ENCODE results near the gene TMED6. TPM values are rescaled to one million over a fixed set of nuclear protein-coding genes. Genes with fewer than 3 reads are reported as not detected.
A peak's percentile ranks its signal among the peaks of the same experiment; 100 is the strongest.

Gene TMED6
- total RNA-seq, 1 donor from 2014 or later: not detected

DNA sequence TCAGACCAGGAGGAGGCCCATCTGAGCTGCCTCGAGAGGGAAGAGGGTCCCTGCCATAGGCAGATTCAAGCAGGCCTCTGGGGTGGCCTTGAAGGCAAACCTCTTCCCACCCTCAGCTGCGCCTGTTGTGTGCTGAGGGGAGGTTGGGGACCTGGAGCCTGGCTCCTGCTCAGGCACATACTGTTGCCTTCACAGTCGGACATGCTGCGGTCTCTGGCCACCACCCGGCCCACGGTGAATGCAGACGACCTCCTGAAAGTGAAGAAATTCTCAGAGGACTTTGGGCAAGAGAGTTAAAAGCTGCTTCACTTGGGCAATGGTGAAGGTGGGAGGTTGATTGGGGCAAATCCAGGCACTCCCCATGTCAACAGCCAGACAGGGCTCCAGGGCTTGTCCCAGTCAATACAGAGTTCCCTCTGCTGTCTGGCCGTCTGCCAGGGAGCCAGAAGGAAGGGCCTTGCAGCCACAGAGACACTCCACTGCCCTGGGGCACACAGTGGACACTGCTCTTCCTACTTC is 27.5 kb downstream of the TMED6 start:
- DNase-seq: no peak

DNA sequence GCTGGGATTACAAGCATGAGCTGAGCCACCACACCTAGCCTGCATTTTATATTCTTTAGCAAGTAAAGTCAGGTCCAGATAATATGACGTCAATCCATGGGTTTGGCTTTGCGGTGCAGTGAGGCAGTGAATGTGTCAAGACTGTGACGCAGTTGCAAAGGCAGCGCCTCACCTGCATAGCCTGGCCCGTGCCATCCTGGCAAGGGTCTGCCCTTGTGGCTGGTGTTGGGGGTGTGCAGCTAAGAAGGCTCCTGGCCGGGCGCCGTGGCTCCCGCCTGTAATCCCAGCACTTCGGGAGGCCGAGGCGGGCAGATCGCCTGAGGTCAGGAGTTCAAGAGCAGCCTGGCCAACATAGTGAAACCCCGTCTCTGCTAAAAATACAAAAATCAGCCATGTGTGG is 28.2 kb downstream of the TMED6 start:
- no peak for DNase-seq

DNA sequence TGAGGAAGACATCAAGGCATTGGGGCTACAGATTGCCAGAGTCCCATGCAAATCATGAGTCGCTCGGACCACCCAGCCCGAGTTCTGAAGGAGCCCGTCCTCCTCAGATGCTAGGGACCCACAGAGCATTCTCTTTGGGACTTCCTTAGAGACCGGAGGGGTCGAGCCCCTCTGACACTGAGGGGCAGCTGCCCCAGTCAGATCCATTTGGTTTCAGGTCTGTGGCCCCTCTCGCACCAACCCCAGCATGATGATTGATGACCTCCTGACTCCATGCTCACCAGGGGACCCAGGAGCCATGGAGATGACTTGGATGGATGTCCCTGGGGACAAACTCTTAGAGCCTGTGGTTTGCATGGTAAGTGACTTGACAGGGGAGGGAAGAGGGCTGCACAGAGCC is 29.2 kb downstream of the TMED6 start:
- no peak for DNase-seq

DNA sequence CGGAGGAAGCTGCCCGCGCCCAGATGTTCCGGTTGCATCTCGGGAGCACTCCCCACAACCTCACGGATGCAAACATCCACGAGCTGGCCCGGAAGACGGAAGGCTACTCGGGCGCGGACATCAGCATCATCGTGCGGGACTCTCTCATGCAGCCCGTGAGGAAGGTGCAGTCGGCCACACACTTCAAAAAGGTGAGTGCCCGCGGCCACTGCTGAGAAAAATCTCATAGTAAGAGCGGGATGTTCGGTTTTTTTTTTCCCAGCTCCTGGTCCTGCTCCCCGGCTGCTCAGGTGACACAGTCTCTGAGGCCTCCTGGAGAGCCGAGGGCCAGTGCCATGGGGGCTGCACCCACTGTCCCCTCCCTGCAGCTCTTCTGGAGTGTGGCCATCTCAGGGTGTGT is 30.5 kb downstream of the TMED6 start:
- no peak for DNase-seq

DNA sequence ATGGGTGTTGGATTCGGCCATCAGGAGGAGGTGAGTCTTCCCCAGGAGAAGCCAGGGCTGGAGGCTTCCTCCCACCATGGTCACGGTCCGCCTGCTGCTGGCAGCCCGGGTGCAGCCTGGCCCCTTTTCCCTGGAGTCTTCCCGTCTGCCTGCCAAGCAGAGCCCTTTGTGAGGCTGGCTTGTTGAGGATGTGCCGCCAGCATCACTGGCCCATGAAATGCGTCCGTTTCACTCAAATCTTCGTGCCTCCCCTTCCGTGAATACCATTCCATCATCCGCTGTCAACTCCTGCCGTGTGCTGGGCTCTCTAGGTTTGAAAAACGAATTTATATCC is 30.9 kb downstream of the TMED6 start:
- no peak for DNase-seq

DNA sequence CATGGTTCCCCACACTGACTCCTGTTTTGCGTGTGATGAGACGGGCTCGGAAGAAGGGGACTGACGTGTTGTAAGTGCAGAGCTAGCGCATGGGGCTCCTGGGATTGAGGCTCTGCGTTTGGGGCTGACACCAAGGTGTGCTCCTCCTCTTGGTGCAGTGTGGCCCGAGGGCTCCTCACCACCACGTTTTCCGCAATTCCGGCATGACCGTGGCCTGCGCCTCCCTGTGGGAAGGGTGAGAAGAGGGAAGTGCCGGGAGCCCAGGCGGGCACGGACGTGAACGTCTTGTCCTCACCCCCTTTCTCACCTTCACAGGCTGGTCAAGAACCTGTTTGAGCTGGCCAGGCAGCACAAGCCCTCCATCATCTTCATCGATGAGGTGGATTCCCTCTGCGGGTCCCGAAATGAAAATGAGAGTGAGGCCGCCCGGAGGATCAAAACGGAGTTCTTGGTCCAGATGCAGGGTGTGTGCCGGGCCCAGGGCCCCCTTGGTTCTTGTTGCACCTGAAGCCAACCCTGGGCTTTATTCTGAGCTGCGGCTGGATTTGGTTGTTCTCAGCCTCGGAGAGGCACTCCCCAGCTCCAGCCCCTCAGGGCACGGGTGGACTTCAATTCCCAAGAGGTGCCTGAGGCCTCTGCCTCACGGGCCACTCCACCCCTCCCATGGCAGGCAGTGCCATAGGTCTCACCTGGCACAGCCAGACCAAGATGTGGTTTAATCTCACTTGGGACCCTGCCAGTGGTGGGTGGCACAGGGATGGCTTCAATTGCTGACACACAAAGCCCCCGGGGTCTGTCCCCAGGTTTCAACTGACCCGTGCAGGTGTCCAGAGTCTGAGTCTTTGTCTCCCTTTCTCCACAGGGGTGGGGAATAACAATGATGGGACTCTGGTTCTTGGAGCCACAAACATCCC is 31.5 kb downstream of the TMED6 start:
- DNase-seq: no peak

DNA sequence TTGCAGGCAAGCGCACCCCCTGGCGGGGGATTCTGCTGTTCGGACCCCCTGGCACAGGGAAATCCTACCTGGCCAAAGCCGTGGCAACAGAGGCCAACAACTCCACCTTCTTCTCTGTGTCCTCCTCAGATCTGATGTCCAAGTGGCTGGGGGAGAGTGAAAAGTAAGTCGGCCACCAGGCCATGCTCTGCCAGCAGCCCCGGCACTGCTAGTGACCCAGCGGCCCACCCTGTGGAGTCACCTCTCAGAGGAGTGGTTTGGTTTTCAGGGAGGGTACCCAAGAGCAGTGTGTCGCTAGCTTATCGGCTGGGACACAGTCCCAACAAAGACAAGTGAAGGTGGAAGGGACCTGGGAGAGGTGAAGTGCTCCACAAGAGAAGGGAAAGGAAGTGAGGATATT is 32.2 kb downstream of the TMED6 start:
- no peak for DNase-seq

DNA sequence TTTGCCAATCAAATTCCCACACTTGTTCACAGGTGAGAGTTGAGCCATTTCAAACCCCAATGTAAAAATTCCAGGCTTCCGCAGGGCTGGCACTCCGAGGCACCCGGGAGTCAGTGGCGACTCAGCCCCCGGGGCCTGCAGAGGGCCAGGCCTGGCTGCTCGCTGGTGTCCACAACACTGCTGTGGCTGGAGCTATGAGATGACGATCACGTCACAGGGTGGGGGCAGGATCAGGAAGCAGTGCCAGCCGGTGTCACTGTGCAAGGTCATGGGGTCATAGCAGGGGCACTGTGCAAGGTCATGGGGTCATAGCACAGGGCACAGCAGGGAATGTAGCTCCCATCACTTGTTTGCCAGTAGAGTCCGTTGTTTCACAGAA is 32.7 kb downstream of the TMED6 start:
- no peak for DNase-seq

DNA sequence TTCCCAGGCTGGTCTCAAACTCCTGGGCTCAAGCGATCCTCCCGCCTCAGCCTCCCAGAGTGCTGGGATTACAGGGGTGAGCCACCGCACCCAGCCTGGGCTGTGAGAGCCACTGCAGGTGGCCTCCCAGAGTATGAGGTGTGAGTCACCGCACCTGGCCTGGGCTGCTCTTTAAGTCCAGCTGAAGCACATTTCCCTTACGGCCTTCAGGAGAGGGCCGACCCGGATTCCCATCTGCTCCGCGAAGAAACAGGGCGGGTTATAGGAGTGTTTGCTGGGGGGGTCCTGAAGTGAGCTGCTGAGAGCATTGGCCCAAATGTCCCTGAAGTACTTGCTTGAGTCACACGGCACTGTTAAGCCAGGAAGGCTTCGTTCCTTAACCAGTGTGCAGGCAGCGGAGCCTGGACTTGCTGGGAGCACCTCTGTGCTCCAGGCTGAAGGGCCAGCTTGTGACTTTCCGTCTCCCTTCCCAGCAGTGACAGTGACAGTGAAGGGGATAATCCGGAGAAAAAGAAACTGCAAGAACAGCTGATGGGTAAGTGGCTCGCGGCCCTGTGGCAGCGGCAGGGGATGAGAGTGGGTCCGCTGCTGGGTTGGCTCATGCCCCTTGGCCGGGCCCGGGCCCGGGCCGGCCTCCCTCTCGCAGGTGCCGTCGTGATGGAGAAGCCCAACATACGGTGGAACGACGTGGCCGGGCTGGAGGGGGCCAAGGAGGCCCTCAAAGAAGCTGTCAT is 33.2 kb downstream of the TMED6 start:
- DNase-seq: no peak

DNA sequence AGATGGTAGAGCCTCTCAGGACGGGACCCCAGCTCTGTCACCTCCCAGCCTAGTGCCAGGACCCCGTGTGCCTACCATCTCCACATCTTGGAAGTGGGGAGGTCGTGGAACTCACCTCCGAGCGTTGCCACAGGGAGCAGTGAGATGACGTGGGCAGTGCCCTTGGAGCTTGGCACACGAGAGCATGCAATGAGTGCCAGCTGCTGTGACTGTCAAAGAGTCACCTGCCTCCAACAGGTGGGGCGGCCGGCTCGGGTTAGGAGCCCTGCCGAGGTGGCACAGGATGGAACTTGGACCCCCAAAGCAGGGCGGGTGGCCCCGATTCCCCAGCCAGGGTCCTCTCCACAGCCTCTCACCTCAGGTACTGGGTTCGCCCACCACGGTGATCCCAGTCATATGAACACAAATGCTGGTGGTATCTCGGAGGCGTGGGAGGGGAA is 35.0 kb downstream of the TMED6 start:
- DNase-seq: no peak

DNA sequence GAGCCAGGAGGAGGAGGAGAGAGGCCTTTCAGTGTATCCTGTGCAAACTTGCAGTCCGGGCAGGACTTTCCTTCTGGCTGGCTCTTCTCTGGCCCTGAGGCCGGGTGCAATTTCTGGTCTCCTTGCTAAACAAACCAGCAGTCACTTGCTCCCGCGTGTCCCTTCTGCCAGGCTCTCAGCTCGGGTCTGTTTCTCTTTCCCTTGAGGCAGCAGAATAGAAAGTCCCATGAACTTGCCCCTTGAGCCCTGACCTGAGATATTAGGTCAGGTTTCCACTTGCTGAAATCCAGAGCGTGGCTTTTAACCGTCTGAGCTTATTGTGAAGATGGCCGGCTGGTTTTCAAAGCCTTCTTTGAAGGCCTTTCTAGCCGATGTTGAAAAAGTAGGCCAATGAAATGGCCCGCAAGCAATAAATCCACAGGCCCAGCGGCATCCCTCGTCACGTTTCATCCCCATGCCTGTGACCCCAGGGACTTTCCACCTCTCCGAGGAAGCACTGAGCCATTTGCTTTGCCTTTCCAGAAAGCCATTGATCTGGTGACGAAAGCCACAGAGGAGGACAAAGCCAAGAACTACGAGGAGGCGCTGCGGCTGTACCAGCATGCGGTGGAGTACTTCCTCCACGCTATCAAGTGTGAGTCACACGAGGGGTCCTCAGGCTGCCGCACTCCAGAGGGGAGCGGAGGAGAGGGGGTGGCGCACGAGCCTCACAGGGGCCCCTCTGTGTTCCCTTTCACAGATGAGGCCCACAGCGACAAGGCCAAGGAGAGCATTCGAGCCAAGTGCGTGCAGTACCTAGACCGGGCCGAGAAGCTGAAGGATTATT is 35.9 kb downstream of the TMED6 start:
- DNase-seq: no peak

DNA sequence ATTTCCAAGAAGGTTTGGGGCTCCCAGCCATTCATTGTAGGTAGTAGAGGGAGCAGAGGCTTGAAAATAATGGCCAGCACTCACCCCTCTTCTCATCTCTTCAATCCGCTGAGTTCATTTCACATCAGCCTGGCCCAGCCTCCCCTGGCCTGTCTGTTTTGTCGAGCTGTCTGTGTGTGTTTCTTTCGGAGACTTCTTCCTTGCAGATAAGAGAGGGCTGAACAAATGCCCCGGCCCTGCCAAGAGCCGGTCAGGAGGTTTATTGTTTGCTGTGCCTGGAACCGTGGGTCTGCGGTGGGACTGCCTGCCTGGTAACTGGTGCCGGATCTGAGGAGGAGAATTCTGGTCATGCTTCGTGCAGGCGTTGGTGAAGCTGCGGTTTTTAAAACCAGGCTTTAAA is 37.1 kb downstream of the TMED6 start:
- no peak for DNase-seq

DNA sequence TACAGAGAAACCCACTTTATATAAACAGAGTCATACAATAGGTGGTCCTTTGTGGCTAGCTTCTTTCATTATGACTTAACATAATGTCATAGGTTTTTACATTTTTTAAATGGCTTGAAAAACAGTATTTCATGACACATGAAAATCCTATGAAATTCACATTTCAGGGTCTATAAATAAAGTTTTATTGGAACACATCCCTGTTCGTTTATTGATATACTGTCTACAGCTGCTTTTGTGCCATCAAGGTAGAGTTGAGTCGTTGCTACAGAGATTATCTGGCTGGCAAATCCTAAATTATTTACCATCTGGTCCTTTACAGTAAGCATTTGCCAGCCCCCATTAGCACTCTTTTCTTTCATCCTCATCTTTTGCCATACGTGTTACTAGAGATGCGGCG is 38.1 kb downstream of the TMED6 start:
- DNase-seq: no peak

DNA sequence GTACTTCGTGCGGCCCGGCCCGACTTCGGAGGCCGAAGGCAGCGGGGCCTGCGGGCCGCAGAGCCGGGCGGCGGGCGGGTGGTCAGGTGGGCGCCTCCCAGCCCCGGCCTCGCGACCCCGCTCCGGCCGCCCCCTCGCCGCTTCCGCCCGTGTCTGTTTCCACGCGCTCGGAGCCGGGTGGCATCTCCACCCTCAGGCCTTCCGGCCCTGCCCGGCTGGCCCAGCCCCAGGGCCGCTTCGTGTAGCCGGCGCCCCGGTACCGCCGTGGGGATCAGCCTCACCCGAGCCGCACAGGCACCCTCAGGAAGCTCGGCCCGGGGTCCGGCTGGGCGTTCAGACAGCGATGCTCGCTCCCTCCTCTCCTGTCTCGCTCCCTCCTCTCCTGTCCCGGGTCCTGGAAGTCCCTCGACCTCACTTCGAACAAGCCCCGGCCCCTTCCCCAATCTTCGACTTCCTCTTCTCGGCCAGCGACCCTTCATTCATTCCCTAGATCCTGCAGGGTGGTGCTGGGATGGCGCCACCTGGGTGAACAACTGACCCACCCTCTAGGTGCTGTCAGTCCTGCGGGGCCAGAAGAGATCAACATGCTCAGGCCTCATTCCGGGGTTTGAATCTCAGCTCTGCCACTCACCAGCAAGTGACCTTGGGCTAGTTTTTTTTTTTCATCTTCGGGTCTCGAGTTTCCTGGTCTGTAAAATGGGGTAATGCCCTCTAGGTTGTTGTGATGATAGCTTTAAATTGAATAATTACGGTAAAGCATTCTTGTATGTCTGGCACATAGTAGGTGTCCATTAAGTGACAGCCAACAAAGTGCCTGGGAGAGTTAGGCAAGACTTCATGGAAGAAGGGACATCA is 39.8 kb downstream of the TMED6 start:
- DNase-seq: no peak

DNA sequence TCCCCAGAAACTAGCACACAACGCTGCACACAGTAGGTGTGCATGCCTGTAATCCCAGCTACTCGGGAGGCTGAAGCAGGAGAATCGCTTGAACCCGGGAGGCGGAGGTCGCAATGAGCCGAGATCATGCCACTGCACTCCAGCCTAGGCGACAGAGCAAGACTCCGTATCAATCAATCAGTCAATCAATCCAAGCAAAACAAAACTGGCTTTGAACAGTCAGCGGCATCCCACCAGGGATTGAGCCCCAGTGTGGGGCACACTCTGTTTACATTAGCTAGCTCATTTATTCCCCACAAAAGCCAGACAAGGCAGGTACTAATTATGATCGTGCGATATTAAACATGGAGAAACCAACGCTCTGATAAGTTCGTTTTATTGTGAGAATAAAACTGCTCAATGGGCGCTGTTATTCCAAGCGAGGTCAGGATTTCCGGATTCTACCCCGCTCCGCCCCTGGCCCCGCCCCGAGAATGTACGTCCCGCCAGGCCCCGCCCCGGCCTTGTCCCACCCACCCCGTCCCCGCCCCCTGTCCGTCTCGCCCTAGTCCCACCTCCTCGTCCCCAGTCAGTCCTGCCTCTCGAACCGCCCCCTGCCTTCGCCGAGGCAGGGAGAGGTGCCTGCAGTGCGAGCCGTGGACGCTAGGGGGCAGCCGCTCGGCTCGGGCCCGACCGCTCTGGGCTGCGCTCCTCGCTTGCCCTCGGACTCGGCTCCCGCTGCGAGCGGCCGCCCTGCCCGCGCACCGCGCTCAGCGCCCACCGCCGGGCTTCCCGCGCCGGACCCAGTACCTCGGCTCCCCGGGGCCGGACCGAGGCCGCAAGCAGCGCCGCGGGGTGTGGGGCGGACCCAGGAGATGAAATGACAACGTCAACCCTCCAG is 40.7 kb downstream of the TMED6 start, which contains the start of gene VPS4A:
Gene VPS4A (plus strand): TSS at position 698 of the 880 bp plus-strand sequence. CDS start 162 bp downstream, at position 860.
- DNase-seq: peak; percentile 97

DNA sequence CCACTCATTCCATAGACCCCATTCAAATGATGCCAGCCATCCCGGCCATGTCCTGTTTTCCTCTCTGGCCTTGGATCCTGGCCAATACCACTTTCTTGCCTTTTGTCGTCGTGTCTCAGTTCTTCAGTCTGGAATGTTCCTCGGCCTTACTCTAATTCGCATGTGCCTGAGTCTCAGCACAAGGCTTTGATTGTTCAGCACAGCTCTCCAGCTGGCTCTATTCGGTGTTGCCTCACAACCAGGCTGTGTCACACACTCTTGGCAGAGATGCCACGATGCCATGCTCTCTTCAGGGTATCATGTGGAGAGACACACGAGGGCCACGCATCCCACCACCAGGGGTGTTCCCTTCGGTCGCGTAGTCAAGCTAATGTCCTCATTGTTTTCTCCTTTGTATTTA is 42.3 kb downstream of the TMED6 start:
- DNase-seq: peak; percentile 41

DNA sequence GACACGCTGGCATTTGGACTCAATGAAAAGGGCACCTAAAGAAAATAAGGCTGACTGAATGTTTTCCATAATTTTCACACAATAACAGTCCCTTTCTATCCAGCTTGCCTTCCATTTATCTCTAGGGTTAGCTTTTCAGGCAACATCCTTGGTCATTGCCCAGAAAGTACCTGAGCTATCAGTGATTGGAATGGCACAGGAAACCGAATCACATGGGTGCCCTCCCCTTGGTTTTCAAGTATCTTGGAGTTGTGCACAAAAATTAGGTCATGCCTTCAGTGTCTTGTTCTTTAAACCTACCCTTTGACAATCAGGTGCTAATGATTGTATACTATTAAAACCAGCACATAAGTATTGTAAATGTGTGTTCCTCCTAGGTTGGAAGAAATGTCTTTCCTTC is 43.7 kb downstream of the TMED6 start:
- DNase-seq: no peak

DNA sequence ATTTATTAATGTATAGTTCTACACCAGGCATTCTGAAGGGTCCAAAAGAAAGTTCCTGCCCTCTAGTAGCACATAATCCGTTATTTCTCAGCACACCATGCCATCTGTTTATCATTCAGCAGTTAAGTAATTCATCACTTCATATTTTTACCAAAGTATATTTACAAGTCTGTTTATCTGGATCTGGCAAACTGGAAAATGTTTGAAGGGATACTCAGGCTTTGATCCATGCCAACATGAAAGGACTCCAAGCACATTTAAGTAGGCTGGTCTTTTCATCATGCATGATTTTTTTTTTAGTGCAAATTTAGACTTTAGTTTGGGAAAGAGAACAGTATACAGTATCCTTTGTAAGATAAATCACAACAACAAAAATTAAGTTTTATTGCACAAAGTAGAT is 44.5 kb downstream of the TMED6 start:
- DNase-seq: no peak

DNA sequence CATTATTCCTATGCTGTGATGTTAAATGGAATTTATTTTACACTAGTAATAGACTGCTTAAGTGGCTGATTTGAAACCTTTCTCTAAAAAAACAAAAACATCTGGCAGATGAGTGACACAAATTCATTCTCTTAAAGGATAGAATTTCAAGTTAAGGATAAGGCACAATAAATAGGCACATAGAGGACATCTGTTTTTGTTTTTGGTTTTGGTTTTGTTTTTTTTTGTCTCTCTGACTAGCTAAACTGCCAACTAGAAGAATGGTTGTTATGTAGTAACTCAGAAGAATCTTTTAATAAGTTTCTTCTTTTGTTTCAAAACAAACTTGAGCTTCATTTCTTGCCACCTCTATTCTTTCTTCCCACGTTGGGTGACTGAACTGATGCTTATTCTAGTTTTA is 45.6 kb downstream of the TMED6 start:
- DNase-seq: no peak

DNA sequence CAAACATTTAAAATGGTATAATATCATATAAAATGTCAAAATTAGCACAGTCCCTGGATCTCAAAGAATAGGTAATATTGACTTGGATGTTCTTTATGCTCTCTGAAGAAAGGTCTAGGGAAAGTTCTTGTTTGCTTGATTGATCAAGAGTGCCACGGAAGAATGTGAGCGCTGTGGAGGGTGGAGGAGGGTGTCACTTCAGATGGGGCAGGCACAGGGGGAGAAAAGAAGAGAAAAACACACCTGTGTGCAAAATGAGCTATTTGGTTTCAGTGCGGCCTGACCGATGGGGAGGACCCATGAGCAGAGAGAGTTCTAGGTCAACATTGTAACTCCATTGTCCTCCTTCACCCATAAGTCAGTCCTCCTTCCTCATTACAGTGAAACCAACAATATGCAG is 49.3 kb downstream of the TMED6 start:
- no peak for DNase-seq

DNA sequence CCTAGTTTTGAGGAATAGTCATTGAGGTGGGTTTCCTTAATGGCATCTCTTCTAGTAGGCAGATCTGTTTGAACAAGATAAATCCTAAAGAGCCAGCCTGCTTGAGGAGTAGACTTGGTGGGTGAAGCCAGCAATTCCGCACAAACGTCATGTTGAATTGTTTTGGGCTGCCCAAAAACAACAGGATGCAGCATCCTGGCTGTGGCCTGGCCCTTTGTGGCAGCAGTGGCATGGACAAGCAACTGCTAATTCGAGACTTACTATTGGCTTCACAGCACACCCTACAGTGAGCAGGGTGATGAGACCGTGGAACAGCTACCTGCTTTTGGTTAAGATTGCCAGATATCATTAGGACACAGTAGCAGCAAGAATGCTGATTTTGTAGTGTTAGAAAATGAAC is 49.7 kb downstream of the TMED6 start:
- no peak for DNase-seq
